ENCODE measurements around the gene EIF2B5. TPM values are rescaled to one million over a fixed set of nuclear protein-coding genes. Genes with fewer than 3 reads are reported as not detected.

EIF2B5 gene
- total and polyA plus RNA-seq, 12 donors, result 19.1 to 56.1 (median 41.5) TPM

- TF ChIP-seq CTCF (IDR thresholded peaks at IDR 0.05), result no peak
- TF ChIP-seq POLR2A (IDR thresholded peaks at IDR 0.05), result no peak
- 73 to 84% (median 77%) methylated on average over 5 of the region's 5 CpGs for WGBS, 4 donors
Measured at GRCh38 chr3:184144505-184144904, 9.3 kb downstream of the EIF2B5 start.

DNA sequence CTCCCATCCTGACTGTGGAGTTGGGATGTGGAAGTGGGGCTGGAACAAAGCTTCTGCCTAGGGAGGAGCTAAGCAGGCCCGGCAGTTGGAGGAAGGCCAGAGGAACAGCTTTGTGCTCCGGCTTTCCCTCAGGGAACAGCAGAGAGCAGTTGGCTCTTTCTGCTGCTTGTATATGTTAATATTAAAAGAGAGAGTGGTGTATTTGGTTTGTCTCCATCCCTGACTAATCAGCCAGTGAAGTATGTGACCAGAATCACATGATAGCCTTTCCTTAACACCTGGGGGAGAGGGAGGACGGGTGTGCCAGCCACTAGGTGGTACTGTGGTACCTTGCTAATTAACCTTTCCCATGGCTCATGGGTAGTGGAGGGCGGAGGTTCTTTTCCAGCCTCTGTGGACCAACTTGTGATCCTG lies 10.0 kb downstream of the EIF2B5 start:
- WGBS, 4 donors, result 15 to 36% (median 31%) methylated on average over 4 of the region's 4 CpGs
- Histone ChIP-seq H3K4me1 (replicated peaks in 1 of 2) (peaks cover 0 to 6% of the 10 kb centered on the region in 2 donors), H3K27ac (peak overlapping the region in 1 of 5 donors; percentile 32), H3K9me3 (replicated peaks in 1 of 3) (no peaks in the 10 kb centered on the region), H3K27me3 (no peaks in the 10 kb centered on the region), H3K36me3 (replicated peaks in 1 of 2) (peaks cover 0 to 62% of the 10 kb centered on the region in 2 donors), H3K4me3 (no peak overlapping the region)
- intact Hi-C loops (cut with DNase I), result loop anchor here in 1 of 2 donors (5.0 kb wide), 1 partner anchor 97 kb away; no protein-coding TSS in a partner anchor
- peak; percentile 42 to 82 (median 59) for DNase-seq
- TF ChIP-seq POLR2A (IDR thresholded peaks at IDR 0.05) (no peak), CTCF (IDR thresholded peaks at IDR 0.05) (peak in 5 of 6 experiments; percentile 37 to 56 (median 49))

More at GRCh38 chr3:184144505-184144904, 9.3 kb downstream of the EIF2B5 start:
- Histone ChIP-seq H3K36me3 (replicated peaks in 1 of 2) (peaks cover 0 to 67% of the 10 kb centered on the region in 2 donors), H3K27me3 (no peaks in the 10 kb centered on the region), H3K4me1 (replicated peaks in 1 of 2) (peaks cover 0 to 6% of the 10 kb centered on the region in 2 donors), H3K27ac (no peak overlapping the region), H3K9me3 (replicated peaks in 1 of 3) (no peaks in the 10 kb centered on the region), H3K4me3 (no peak overlapping the region)
- no peak for DNase-seq
- intact Hi-C loops (cut with DNase I), result no loop called here

DNA sequence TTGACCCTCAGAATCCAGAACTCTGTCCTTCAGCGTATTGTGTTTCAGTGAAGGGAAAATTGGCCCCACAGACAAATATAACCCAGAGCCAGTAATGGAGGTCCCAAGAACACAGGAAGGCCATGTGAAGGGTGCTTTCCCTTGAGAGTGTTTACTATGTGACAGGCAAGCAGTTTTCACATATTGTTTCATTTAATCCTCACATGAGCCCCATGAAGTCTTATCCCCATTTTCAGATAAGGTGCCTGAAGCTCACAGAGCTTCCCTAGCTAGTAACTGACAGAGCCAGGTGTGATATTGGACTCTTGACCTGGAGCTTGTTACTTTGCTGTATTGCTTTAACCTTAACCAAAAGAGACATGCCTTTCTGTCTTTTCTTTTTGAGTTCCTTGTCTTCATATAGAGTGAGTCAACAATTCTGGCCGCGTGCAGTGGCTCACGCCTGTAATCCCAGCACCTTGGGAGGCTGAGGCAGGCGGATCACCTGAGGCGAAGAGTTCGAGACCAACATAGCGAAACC lies 10.7 kb downstream of the EIF2B5 start:
- WGBS, 4 donors, result 77 to 90% (median 83%) methylated on average over 8 of the region's 8 CpGs
- intact Hi-C loops (cut with DNase I), result loop anchor here in 1 of 2 donors (5.0 kb wide), 1 partner anchor 96 kb away; no protein-coding TSS in a partner anchor
- H3K4me3 ChIP-seq, result no peak overlapping the region
- no peaks in the 10 kb centered on the region for H3K27me3 ChIP-seq
- no peaks in the 10 kb centered on the region for H3K9me3 ChIP-seq (replicated peaks in 1 of 3)
- peaks cover 0 to 55% of the 10 kb centered on the region in 2 donors for H3K36me3 ChIP-seq (replicated peaks in 1 of 2)
- TF ChIP-seq POLR2A (IDR thresholded peaks at IDR 0.05) (no peak), CTCF (IDR thresholded peaks at IDR 0.05) (no peak)
- peak overlapping the region in 1 of 5 donors; percentile 32 for H3K27ac ChIP-seq
- peaks cover 0 to 6% of the 10 kb centered on the region in 2 donors for H3K4me1 ChIP-seq (replicated peaks in 1 of 2)
- no peak for DNase-seq

- 77 to 92% (median 88%) methylated on average over 3 of the region's 3 CpGs for WGBS, 4 donors
- no peak overlapping the region for H3K27ac ChIP-seq
- peaks cover 0 to 6% of the 10 kb centered on the region in 2 donors for H3K4me1 ChIP-seq (replicated peaks in 1 of 2)
- no peaks in the 10 kb centered on the region for H3K9me3 ChIP-seq (replicated peaks in 1 of 3)
- TF ChIP-seq CTCF (IDR thresholded peaks at IDR 0.05), result no peak
- no peak for TF ChIP-seq POLR2A (IDR thresholded peaks at IDR 0.05)
- peaks cover 0 to 33% of the 10 kb centered on the region in 2 donors for H3K36me3 ChIP-seq (replicated peaks in 1 of 2)
- intact Hi-C loops (cut with DNase I), result loop anchor here in 1 of 2 donors (5.0 kb wide), 1 partner anchor 94 kb away; no protein-coding TSS in a partner anchor
- DNase-seq, result no peak
- no peaks in the 10 kb centered on the region for H3K27me3 ChIP-seq
- H3K4me3 ChIP-seq, result no peak overlapping the region
Measured at GRCh38 chr3:184148076-184148475, 12.9 kb downstream of the EIF2B5 start.

All from adrenal gland (tissue), 12 donors.